NCI-H1105 treated with DMSO at 0.1 percent for 48 hours (cell line): Measurements from ENCODE around the gene SHOX.
"Not testable (repeated sequence)": the region's sequence is repeated elsewhere in the genome, so short reads cannot be mapped to it uniquely, and the experiment has no call there.

Experiments
- DNase-seq: peaks from one replicate; lab custom pipeline; 2025; lab: John Stamatoyannopoulos, UW

SHOX gene

DNA sequence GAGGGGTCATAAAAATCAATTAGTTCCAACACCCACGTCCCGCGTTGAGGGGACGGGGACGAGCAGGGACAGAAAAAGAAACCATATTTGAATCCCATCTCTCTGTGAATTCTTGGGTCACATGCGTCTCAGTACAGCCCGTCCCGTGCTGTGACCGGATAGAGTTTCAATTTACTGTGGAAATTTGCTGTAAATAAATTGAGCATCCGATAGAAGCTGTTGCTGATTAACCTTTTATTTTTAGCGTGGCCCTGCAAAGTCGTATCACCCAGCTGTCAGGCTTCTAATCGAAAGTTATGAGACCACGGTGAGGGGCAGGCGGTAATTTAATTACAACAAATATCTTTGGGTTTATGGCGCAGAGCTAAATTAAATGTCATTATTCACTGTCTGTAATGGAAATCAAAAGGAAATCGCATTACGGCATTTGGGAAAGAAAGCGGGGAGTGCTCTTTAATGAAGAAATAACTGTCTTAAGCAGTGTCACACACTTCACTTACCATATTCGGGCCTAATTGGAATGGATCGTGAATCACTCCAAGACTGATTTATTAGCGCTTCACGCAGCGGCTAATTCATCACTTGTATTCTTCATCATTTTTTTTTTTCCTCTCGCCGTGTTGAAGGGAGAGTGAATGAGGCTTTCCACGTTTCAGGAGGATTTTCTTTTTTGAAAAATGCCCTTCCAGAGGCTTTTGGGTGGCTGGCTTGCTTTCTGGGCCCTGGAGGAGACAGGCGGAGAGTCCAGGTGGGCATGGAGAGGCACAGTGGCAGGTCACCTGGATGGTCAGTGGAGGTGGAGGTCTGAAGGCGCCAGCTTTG, 7.3 kb downstream of the SHOX start:
- DNase-seq: no peak

GRCh38 chrX:638482-639131, 8.0 kb downstream of the SHOX start:
- DNase-seq: no peak

GRCh38 chrX:639151-639550, 8.6 kb downstream of the SHOX start:
- DNase-seq: no peak

GRCh38 chrX:640641-641040, 10.1 kb downstream of the SHOX start:
- no peak for DNase-seq

- no peak for DNase-seq
These were observed 11.3 kb downstream of the SHOX start for GRCh38 chrX:641671-642435.

GRCh38 chrX:642436-643240, 12.0 kb downstream of the SHOX start:
- DNase-seq: no peak

- DNase-seq: no peak
These were observed 12.6 kb downstream of the SHOX start for GRCh38 chrX:643241-643595.

DNA sequence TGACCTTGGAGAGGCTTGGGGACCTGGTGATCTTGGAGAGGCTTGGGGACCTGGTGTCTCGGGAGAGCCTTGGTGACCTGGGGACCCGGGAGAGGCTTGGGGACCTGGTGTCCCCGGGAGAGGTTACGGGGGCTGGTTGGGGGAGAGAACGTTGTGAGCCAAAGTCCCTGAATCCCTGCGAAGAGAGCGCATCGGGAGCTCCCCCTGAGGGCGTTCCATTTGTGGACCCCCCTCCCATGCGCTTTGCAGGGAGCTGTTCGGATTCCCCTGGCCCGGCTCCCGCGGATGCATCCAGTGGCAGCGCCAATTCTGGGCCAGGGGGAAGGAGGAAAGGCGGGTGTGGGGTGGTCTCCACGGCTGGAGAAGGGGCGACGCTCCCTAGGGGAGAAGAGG, 13.3 kb downstream of the SHOX start:
- no peak for DNase-seq

DNA sequence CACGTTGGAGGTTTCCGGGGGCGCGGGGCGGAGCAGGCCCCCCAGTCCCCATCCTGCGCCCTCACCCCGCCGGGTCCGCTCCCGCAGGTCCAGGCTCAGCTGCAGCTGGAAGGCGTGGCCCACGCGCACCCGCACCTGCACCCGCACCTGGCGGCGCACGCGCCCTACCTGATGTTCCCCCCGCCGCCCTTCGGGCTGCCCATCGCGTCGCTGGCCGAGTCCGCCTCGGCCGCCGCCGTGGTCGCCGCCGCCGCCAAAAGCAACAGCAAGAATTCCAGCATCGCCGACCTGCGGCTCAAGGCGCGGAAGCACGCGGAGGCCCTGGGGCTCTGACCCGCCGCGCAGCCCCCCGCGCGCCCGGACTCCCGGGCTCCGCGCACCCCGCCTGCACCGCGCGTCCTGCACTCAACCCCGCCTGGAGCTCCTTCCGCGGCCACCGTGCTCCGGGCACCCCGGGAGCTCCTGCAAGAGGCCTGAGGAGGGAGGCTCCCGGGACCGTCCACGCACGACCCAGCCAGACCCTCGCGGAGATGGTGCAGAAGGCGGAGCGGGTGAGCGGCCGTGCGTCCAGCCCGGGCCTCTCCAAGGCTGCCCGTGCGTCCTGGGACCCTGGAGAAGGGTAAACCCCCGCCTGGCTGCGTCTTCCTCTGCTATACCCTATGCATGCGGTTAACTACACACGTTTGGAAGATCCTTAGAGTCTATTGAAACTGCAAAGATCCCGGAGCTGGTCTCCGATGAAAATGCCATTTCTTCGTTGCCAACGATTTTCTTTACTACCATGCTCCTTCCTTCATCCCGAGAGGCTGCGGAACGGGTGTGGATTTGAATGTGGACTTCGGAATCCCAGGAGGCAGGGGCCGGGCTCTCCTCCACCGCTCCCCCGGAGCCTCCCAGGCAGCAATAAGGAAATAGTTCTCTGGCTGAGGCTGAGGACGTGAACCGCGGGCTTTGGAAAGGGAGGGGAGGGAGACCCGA, 14.0 kb downstream of the SHOX start:
- DNase-seq: no peak

- DNase-seq: no peak
These were observed 15.6 kb downstream of the SHOX start for GRCh38 chrX:646228-646495.

- DNase-seq: no peak
These were observed 16.2 kb downstream of the SHOX start for GRCh38 chrX:646796-647195.

DNA sequence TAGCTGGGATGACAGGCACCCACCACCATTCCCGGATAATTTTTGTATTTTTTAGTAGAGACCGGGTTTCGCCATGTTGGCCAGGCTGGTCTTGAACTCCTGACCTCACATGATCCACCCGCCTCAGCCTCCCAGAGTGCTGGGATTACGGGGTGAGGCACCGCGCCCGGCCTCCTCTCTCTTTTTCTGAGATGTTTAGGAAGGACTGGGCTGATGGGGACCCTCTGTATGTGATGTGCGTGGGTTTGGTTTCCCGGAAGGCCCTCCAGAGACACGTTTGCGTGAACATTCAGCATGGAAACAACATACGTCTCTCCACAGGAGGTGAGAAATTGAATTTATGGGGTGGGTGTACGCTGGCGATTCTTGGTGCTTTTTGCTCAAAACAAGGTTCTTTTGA, 18.6 kb downstream of the SHOX start:
- no peak for DNase-seq

- DNase-seq: no peak
These were observed 19.7 kb downstream of the SHOX start for GRCh38 chrX:650324-650723.

- no peak for DNase-seq
These were observed 20.2 kb downstream of the SHOX start for GRCh38 chrX:650811-651210.

DNA sequence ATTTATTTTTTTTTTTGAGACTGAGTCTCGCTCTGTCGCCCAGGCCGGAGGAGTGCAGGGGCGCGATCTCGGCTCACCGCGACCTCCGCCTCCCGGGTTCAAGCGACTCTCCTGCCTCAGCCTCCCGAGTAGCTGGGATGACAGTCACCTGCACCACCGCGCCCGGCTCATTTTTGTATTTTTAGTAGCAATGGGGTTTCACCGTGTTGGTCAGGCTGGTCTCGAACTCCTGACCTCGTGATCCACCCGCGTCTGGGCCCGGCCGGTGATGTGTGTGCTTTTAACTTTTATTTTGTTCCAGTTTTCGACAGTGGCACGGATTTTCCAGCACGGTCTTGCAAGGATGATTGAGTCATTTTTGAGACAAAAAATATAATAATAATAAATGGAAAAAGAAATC, 21.3 kb downstream of the SHOX start:
- not testable (repeated sequence) for DNase-seq

GRCh38 chrX:652341-652741, 21.8 kb downstream of the SHOX start:
- no peak for DNase-seq

DNA sequence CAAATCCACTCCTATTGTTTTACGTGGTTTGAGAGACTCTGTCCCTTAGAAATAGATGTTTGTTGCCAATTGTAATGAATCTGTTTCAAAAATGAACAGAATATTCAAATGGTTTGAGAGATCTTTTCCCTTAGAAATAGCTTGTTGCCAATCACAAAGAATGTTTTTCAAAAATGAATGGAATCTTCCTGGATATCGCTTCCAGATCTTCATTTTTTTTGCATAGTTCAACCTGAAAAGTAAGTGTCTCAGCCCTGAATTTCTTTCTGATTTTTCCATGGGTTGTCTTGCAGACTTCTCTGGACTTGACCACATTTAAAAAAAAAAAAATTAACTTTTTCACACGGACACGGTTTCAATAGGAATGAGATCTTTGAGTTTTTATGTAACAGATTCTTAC, 22.7 kb downstream of the SHOX start:
- no peak for DNase-seq

DNA sequence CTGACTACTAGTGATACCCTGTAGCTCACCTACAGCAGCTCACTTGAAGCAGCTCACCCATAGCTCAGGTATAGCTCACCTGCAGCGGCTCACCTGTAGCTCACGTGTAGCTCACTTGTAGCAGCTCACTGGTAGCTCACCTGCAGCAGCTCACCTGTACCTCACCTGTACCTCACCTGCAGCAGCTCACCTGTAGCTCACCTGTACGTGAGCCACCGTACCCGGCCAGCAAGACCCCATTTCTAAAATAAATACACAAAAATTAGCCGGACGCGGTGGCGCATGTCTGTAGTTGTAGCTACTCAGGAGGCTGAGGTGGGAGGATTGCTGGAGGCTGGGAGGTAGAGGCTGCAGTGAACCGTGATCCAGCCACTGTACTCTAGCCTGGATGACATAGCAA, 30.6 kb downstream of the SHOX start:
- DNase-seq: no peak

- no peak for DNase-seq
These were observed 31.5 kb downstream of the SHOX start for GRCh38 chrX:662126-662525.

DNA sequence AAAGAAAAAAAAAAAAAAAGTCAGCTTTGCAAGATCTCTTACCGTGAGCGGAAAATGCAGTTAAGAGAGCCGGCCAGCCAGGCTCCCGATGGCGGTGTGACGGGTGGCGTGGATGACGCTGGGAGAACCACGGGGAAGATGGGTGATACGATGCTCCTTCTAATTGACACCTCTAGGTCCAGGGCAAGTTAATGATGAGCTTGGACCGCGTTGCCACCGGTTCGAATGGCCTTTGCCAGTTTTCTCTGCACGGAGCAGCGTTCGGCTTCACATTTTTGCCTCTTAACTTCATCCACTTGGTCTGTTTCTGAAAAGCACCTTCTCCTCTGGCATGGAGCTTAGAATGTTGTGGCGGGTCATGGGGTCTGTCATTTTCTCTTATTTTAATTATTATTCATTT, 33.2 kb downstream of the SHOX start:
- DNase-seq: no peak
